ENCODE results near the gene ADAMTSL5.

Gene ADAMTSL5

DNA sequence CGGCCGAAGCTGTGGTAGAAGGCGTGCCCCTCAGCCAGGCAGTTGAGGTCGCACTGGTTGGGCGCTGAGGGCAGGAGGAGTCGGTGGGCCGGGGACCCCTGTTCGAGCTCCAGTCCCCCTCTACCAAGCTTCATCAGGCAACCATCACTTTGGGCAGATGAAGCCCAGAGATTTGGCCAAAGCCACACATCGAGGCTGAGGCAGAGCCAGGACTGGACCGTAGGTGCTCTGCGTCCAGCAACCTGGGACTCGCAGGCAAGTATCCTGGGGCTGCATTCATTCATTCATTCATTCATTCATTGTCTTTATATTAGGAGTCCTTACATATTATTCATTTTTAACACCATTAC, 4.3 kb downstream of the ADAMTSL5 start:
- TF ChIP-seq, protein P1, sequence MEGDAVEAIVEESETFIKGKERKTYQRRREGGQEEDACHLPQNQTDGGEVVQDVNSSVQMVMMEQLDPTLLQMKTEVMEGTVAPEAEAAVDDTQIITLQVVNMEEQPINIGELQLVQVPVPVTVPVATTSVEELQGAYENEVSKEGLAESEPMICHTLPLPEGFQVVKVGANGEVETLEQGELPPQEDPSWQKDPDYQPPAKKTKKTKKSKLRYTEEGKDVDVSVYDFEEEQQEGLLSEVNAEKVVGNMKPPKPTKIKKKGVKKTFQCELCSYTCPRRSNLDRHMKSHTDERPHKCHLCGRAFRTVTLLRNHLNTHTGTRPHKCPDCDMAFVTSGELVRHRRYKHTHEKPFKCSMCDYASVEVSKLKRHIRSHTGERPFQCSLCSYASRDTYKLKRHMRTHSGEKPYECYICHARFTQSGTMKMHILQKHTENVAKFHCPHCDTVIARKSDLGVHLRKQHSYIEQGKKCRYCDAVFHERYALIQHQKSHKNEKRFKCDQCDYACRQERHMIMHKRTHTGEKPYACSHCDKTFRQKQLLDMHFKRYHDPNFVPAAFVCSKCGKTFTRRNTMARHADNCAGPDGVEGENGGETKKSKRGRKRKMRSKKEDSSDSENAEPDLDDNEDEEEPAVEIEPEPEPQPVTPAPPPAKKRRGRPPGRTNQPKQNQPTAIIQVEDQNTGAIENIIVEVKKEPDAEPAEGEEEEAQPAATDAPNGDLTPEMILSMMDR (IDR thresholded peaks at IDR 0.05) = no peak
- Histone ChIP-seq H3K9me3 (peaks cover 0 to 8% (median 0%) of the 10 kb centered on the region in 3 donors), H3K27me3 (peaks cover 0 to 57% of the 10 kb centered on the region in 2 donors), H3K36me3 (no peaks in the 10 kb centered on the region), H3K4me1 (peaks cover 0 to 42% (median 22%) of the 10 kb centered on the region in 4 donors), H3K4me3 (peak overlapping the region; percentile 44 to 49), H3K27ac (peak overlapping the region; percentile 76 to 77)
- intact Hi-C loops (cut with DNase I; ENCODE audit: low total_unique reads) = no loop called here
- DNase-seq = no peak

DNA sequence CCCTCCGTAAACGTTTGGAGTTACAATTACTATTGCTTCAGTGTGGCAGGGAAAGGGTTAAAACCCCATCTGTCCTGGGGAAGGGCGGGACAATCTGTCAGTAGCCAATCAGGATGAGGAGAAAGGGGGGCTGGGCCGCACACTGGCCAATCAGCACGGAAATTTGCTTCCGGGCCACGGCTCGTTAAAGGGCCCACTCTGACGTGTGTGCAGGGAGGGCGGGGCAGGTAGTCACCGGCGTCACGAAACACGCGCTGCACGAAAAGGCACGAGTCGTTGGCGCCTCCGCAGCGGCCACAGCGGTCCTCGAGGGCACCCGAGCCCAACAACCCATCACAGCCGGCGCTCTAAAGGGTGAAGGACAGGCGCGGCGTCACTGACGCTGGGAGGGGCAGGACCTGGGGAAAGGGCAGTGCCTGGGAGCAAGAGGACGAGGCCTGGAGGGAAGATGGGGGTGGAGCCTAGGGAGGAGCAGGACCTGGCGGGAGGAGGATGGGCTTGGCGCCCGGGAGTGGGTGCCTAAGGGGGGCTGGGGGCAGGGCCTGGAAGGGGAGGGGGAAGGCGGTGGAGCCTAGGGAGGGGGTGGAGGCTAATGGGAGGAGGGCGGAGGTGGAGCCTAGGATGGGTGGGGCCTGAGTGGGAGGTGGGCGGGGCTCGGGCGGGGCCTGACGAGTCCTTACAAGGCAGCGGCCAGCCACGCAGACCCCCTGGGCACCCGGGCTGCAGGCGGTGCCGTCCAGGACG, 4.9 kb downstream of the ADAMTSL5 start:
- H3K4me1 ChIP-seq = peaks cover 0 to 42% (median 21%) of the 10 kb centered on the region in 4 donors
- peaks cover 0 to 57% of the 10 kb centered on the region in 2 donors for H3K27me3 ChIP-seq
- TF ChIP-seq, protein P1 (IDR thresholded peaks at IDR 0.05) = peak in 1 of 2 experiments; percentile 18
- H3K9me3 ChIP-seq = peaks cover 0 to 8% (median 0%) of the 10 kb centered on the region in 3 donors
- no peaks in the 10 kb centered on the region for H3K36me3 ChIP-seq
- intact Hi-C loops (cut with DNase I; ENCODE audit: low total_unique reads) = no loop called here
- H3K27ac ChIP-seq = peak overlapping the region; percentile 76 to 77
- H3K4me3 ChIP-seq = peak overlapping the region; percentile 44 to 49
- DNase-seq = peak; percentile 91 to 93

DNA sequence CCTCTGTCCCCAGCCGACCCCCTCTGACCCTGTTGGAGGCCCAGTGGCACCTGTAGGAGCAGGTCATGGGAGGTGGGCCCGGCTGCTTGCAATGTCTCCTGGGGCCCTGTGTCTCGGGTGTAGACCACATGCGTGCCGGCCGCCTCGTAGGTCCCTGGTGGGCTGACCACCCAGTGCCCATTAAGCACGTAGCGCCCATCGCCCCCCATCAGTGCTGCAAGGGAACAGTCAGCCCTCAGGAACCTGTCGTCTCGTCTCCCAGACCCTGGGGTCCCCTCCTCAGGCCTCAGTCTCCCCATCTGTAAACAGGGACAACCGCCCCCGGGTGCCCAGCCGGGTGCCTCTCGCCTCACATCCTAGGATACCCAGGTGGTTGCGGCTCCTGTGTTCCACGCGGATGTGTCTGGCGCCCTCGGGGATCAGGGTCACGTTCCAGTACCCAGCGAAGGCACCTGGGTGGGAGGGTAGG, 5.6 kb downstream of the ADAMTSL5 start:
- intact Hi-C loops (cut with DNase I; ENCODE audit: low total_unique reads) = no loop called here
- Histone ChIP-seq H3K4me3 (peak overlapping the region in 1 of 2 donors; percentile 49), H3K27ac (peak overlapping the region; percentile 76 to 77)

DNA sequence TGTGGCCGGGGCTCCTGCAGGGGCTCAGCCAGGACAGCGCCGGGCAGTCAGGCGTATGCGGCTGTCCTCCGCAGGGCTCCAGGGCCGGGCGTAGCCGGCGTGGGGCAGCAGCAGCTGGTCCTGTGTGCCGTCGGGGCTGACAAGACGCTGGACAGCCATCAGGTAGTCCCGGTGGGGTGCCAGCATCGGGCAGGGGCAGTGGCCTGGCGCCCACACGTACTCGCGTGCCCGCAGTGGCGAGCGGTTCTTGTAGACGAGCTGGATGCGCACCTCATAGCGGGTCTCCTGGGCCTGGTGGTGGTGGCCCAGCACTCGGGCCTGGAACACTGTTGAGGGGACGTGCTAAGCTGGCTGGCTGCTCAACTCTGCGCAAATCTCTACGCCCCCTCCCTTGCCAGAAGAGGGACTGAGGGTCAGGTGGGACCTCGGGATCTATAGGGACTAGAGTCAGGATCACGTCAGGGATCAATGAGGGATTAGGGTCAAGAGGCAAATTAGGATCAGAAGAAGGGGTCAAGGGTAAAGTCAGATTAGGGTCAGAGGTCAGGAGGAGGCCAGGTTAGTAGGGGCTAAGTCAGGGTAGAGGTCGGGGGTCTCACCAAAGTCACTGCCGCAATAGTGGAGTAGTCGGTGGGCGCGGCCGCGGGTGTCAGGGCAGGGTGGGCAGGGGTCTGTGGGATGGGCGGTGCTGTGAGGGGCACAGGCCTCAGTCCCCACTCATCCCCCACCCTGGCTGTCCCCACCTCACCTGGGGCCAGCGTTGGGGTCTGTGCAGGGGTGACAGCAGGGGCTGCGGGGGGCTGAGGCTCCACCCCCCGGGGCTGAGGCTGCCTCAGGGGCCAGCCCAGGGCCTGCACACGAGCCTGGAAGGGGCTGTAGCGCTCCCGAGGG, 6.6 kb downstream of the ADAMTSL5 start:
- Histone ChIP-seq H3K27me3 (peaks cover 0 to 57% of the 10 kb centered on the region in 2 donors), H3K27ac (no peak overlapping the region), H3K4me3 (no peak overlapping the region), H3K4me1 (peaks cover 0 to 29% (median 18%) of the 10 kb centered on the region in 4 donors), H3K36me3 (no peaks in the 10 kb centered on the region), H3K9me3 (peaks cover 0 to 8% (median 0%) of the 10 kb centered on the region in 3 donors)
- no peak for DNase-seq
- intact Hi-C loops (cut with DNase I; ENCODE audit: low total_unique reads) = no loop called here
- TF ChIP-seq, protein P1 (IDR thresholded peaks at IDR 0.05) = no peak

More for the DNA sequence above, 5.6 kb downstream of the ADAMTSL5 start:
- TF ChIP-seq, protein P1 (IDR thresholded peaks at IDR 0.05) = no peak
- Histone ChIP-seq H3K36me3 (no peaks in the 10 kb centered on the region), H3K4me1 (peaks cover 0 to 38% (median 18%) of the 10 kb centered on the region in 4 donors), H3K27me3 (peaks cover 0 to 57% of the 10 kb centered on the region in 2 donors), H3K9me3 (peaks cover 0 to 8% (median 0%) of the 10 kb centered on the region in 3 donors)
- DNase-seq = no peak

DNA sequence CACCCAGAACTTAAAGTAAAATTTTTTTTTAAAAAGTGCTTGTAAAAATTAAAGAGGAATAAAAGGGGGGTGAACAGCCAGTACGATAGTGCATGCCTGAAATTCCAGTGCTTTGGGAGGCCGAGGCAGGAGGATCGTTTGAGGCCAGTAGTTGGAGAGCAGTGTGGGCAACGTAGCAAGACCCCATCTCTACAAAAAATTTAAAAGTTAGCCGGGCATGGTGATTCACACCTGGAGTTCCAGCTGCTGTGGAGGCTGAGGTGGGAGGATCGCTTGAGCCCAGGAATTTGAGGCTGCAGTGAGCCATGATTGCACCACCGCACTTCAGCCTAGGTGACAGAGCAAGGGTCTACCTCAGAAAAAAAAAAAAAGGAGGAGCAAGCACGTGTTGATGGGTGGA, 7.8 kb downstream of the ADAMTSL5 start:
- no peak overlapping the region for H3K4me3 ChIP-seq
- intact Hi-C loops (cut with DNase I; ENCODE audit: low total_unique reads) = no loop called here
- no peaks in the 10 kb centered on the region for H3K36me3 ChIP-seq
- H3K9me3 ChIP-seq = peaks cover 0 to 8% (median 0%) of the 10 kb centered on the region in 3 donors
- no peak for DNase-seq
- no peak overlapping the region for H3K27ac ChIP-seq
- peaks cover 0 to 29% (median 18%) of the 10 kb centered on the region in 4 donors for H3K4me1 ChIP-seq
- peaks cover 0 to 51% of the 10 kb centered on the region in 2 donors for H3K27me3 ChIP-seq
- TF ChIP-seq, protein P1 (IDR thresholded peaks at IDR 0.05) = no peak
